Astrocyte of the cerebellum (primary cell): ENCODE data around the gene SCAF11.

Experiments used
- DNase-seq: peaks from one replicate; pipeline ENCODE4 v3.0.0-alpha.2; 2011; ENCODE audit warnings: low read depth
- H3K4me3 ChIP-seq: 2 replicates; pipeline ENCODE4 v1.5.1; 2011; ENCODE audit warnings: mild to moderate bottlenecking, low read depth, low read length, moderate library complexity
- CTCF ChIP-seq: IDR thresholded peaks from 2 replicates; pipeline ENCODE4 v1.5.1; 2012; ENCODE audit warnings: low read length, low read depth, moderate library complexity, mild to moderate bottlenecking; ENCODE audit errors: missing control alignments
- in situ Hi-C: cut with HindIII; loops from 2 replicates; pipeline ENCODE4 v1.10.0; 2017; ENCODE audit warnings: low sequenced_read_pairs

The SCAF11 gene

GRCh38 chr12:45948546-45948945, 41.8 kb downstream of the SCAF11 start:
- in situ Hi-C loops: no loop called here
- no peak for DNase-seq
- TF ChIP-seq CTCF: no peak
- H3K4me3 ChIP-seq: no peak overlapping the region

- in situ Hi-C loops: no loop called here
- no peak overlapping the region for H3K4me3 ChIP-seq
- no peak for TF ChIP-seq CTCF
- DNase-seq: no peak
Measured at GRCh38 chr12:45946435-45946834, 43.9 kb downstream of the SCAF11 start.

- in situ Hi-C loops: no loop called here
- DNase-seq: no peak
- no peak overlapping the region for H3K4me3 ChIP-seq
- no peak for TF ChIP-seq CTCF
Measured at GRCh38 chr12:45944771-45945170, 45.6 kb downstream of the SCAF11 start.

GRCh38 chr12:45939759-45940158, 50.6 kb downstream of the SCAF11 start:
- in situ Hi-C loops: no loop called here
- no peak overlapping the region for H3K4me3 ChIP-seq
- DNase-seq: no peak
- TF ChIP-seq CTCF: no peak

- DNase-seq: no peak
- no peak for TF ChIP-seq CTCF
- in situ Hi-C loops: no loop called here
- no peak overlapping the region for H3K4me3 ChIP-seq
Measured at GRCh38 chr12:45938566-45938965, 51.8 kb downstream of the SCAF11 start.

- DNase-seq: no peak
- no peak overlapping the region for H3K4me3 ChIP-seq
- no peak for TF ChIP-seq CTCF
- in situ Hi-C loops: no loop called here
Measured at GRCh38 chr12:45934956-45935355, 55.4 kb downstream of the SCAF11 start.

GRCh38 chr12:45933504-45933903, 56.9 kb downstream of the SCAF11 start:
- no peak overlapping the region for H3K4me3 ChIP-seq
- TF ChIP-seq CTCF: no peak
- in situ Hi-C loops: no loop called here
- DNase-seq: no peak
